Neural crest cell (in vitro differentiated cells): ENCODE data around the gene CLBA1. TPM values are rescaled to one million over a fixed set of nuclear protein-coding genes. Genes with fewer than 3 reads are reported as not detected.

ENCODE experiments used
- DNase-seq: peaks from one replicate; pipeline ENCODE4 v3.0.0; 2021; ENCODE audit warnings: low read depth, mixed read lengths, low spot score
- H3K27ac Mint-ChIP-seq: one replicate; pipeline ENCODE4 v1.8.0; 2021; ENCODE audit warnings: mild to moderate bottlenecking, mixed read lengths; ENCODE audit not compliant: unreplicated experiment
- H3K27me3 Mint-ChIP-seq: 2 replicates; pipeline ENCODE4 v1.8.0; 2021; ENCODE audit warnings: low read depth, mild to moderate bottlenecking, mixed read lengths
- H3K36me3 Mint-ChIP-seq: 2 replicates; pipeline ENCODE4 v1.8.0; 2021; ENCODE audit warnings: low read depth, mild to moderate bottlenecking, mixed read lengths
- H3K4me1 Mint-ChIP-seq: 2 replicates; pipeline ENCODE4 v1.8.0; 2021; ENCODE audit warnings: mixed read lengths
- H3K4me3 Mint-ChIP-seq: one replicate; pipeline ENCODE4 v1.8.0; 2021; ENCODE audit warnings: mild to moderate bottlenecking, mixed read lengths
- H3K9me3 Mint-ChIP-seq: 2 replicates; pipeline ENCODE4 v1.8.0; 2021; ENCODE audit warnings: mixed read lengths
- total RNA-seq: library from RNA; stranded (reverse); gene quantifications from 2 replicates; pipeline ENCODE4 v1.2.1, GENCODE V29; 2021
- TF ChIP-seq, protein P1 (sequence below): fragments of 200-600 bp; sonication (generic); conservative IDR thresholded peaks from 2 replicates; pipeline ENCODE4 v1.5.0; 2021; ENCODE audit warnings: antibody characterized with exemption, mild to moderate bottlenecking

CLBA1 gene
- total RNA-seq, 1 donor from 2014 or later = 14.1 TPM

DNA sequence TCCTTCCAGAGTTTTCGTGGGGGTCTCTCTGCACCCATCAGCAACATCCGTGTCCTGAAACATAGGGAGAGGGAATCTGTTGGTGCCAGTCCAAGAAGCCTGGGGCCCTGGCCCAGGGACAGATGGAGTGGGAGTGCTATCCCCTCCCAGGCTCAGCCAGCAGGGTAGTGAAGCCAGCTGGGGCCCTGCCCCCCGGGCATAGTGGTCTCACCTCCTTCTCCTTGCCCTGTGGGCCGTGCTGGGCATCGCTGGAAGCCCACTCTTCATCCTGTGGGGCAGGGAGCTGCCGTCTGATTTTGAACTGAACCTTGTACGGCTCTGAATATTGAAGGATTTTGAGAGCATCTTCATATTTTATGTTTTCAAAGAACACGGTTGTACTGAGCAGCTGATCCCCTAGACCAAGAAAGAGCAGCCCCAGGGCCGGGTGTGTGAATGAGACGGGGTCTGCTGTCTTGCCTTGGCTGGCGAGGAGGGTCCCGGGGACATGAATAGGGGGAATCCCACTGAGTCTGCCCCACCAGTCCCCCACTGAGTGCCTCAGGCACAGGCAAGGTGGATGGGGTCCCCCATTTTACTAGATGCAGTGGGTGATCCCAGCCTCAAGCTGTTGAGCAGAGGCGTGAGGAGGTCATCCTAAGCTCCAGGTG is 30.7 kb upstream of the CLBA1 start:
- TF ChIP-seq, protein P1, sequence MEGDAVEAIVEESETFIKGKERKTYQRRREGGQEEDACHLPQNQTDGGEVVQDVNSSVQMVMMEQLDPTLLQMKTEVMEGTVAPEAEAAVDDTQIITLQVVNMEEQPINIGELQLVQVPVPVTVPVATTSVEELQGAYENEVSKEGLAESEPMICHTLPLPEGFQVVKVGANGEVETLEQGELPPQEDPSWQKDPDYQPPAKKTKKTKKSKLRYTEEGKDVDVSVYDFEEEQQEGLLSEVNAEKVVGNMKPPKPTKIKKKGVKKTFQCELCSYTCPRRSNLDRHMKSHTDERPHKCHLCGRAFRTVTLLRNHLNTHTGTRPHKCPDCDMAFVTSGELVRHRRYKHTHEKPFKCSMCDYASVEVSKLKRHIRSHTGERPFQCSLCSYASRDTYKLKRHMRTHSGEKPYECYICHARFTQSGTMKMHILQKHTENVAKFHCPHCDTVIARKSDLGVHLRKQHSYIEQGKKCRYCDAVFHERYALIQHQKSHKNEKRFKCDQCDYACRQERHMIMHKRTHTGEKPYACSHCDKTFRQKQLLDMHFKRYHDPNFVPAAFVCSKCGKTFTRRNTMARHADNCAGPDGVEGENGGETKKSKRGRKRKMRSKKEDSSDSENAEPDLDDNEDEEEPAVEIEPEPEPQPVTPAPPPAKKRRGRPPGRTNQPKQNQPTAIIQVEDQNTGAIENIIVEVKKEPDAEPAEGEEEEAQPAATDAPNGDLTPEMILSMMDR = no peak
- Mint-ChIP-seq H3K36me3 (no peaks in the 10 kb centered on the region), H3K4me3 (no peak overlapping the region), H3K27ac (no peak overlapping the region), H3K9me3 (no peaks in the 10 kb centered on the region), H3K4me1 (no peaks in the 10 kb centered on the region), H3K27me3 (peaks cover 15% of the 10 kb centered on the region)
- no peak for DNase-seq

- Mint-ChIP-seq H3K27me3 (peaks cover 18% of the 10 kb centered on the region), H3K4me1 (no peaks in the 10 kb centered on the region), H3K36me3 (no peaks in the 10 kb centered on the region), H3K9me3 (no peaks in the 10 kb centered on the region), H3K4me3 (no peak overlapping the region), H3K27ac (no peak overlapping the region)
- TF ChIP-seq, protein P1 = no peak
- no peak for DNase-seq
These were observed 30.2 kb upstream of the CLBA1 start for GRCh38 chr14:104955396-104955770.

- TF ChIP-seq, protein P1 = no peak
- peaks cover 21% of the 10 kb centered on the region for H3K27me3 Mint-ChIP-seq
- no peak for DNase-seq
These were observed 29.2 kb upstream of the CLBA1 start for GRCh38 chr14:104956290-104956890.

GRCh38 chr14:104957146-104958113 is 28.2 kb upstream of the CLBA1 start:
- Mint-ChIP-seq H3K9me3 (no peaks in the 10 kb centered on the region), H3K36me3 (no peaks in the 10 kb centered on the region), H3K27me3 (peaks cover 22% of the 10 kb centered on the region), H3K4me1 (no peaks in the 10 kb centered on the region), H3K27ac (no peak overlapping the region), H3K4me3 (no peak overlapping the region)
- no peak for DNase-seq
- TF ChIP-seq, protein P1 = no peak

More at GRCh38 chr14:104956290-104956890, 29.2 kb upstream of the CLBA1 start:
- Mint-ChIP-seq H3K27ac (no peak overlapping the region), H3K4me3 (no peak overlapping the region), H3K36me3 (no peaks in the 10 kb centered on the region), H3K4me1 (no peaks in the 10 kb centered on the region), H3K9me3 (no peaks in the 10 kb centered on the region)

- Mint-ChIP-seq H3K4me1 (no peaks in the 10 kb centered on the region), H3K27ac (no peak overlapping the region), H3K4me3 (no peak overlapping the region), H3K9me3 (no peaks in the 10 kb centered on the region), H3K36me3 (no peaks in the 10 kb centered on the region), H3K27me3 (peaks cover 16% of the 10 kb centered on the region)
- TF ChIP-seq, protein P1 = no peak
- DNase-seq = no peak
These were observed 21.0 kb upstream of the CLBA1 start for GRCh38 chr14:104964546-104964945.
